Activated CD4-positive, alpha-beta T cell treated with anti-CD3 and anti-CD28 coated beads, Interleukin-2, amount 10 ng/mL, durations not matched to agents 24 days and 14 days (primary cell): ENCODE results near the gene ARHGEF28. TPM values are rescaled to one million over a fixed set of nuclear protein-coding genes. Genes with fewer than 3 reads are reported as not detected.

ENCODE experiments used
- DNase-seq: peaks from one replicate; pipeline ENCODE4 v3.0.0; 2022
- H3K27ac Mint-ChIP-seq: one replicate; pipeline ENCODE4 v1.8.0; 2022; ENCODE audit warnings: mild to moderate bottlenecking, mixed read lengths
- H3K27me3 Mint-ChIP-seq: one replicate; pipeline ENCODE4 v1.8.0; 2022; ENCODE audit warnings: mixed read lengths
- H3K36me3 Mint-ChIP-seq: one replicate; pipeline ENCODE4 v1.8.0; 2022; ENCODE audit warnings: low read depth, mild to moderate bottlenecking, mixed read lengths
- H3K4me1 Mint-ChIP-seq: one replicate; pipeline ENCODE4 v1.8.0; 2021; ENCODE audit warnings: mixed read lengths
- H3K4me3 Mint-ChIP-seq: one replicate; pipeline ENCODE4 v1.8.0; 2022; ENCODE audit warnings: mild to moderate bottlenecking, moderate library complexity, mixed read lengths
- H3K9me3 Mint-ChIP-seq: one replicate; pipeline ENCODE4 v1.8.0; 2021; ENCODE audit warnings: mixed read lengths
- intact Hi-C: fragments of 100-400 bp; cut with micrococcal nuclease; formaldehyde crosslinking; loops from one replicate; pipeline ENCODE4 v1.15.1; 2023
- total RNA-seq: library from RNA; stranded (reverse); gene quantifications from 2 replicates; pipeline ENCODE4 v1.2.3, GENCODE V29; 2022

Gene ARHGEF28
- total RNA-seq, 1 donor from 2014 or later: 0.14 TPM

DNA sequence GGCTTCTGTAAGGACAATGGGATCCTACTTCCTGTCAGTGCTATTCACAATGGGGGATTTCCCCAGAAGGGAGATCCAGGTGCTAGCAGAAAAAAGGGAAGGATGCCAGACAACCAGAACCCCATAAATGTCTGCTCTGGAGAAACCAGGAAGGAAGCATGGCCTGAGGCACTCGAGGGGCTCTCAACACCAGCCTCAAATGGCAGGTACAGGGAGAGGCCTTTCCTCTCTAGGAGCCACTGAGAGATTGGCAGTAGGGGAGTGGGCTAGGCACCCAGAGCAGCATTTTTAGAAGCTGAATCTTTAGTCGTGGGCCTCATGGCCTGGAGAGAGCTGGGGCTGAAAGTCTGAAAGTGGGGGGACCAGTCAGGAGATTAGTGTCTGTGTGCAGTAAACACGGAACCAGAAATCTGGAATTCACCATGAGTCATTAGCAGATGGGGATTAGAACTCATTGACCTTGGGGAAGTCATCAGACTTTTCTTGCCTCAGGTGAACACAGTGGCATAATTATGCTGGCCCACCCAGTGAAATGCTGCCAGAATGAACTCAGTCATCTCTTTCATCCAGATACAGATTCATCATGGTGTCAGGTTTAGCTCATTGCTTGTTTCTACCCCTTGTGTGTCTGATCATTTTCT lies 28.3 kb downstream of the ARHGEF28 start:
- Mint-ChIP-seq H3K4me3 (no peak overlapping the region), H3K27me3 (peaks cover 3% of the 10 kb centered on the region), H3K4me1 (no peaks in the 10 kb centered on the region), H3K27ac (no peak overlapping the region), H3K36me3 (no peaks in the 10 kb centered on the region), H3K9me3 (no peaks in the 10 kb centered on the region)
- intact Hi-C loops: no loop called here
- DNase-seq: no peak

DNA sequence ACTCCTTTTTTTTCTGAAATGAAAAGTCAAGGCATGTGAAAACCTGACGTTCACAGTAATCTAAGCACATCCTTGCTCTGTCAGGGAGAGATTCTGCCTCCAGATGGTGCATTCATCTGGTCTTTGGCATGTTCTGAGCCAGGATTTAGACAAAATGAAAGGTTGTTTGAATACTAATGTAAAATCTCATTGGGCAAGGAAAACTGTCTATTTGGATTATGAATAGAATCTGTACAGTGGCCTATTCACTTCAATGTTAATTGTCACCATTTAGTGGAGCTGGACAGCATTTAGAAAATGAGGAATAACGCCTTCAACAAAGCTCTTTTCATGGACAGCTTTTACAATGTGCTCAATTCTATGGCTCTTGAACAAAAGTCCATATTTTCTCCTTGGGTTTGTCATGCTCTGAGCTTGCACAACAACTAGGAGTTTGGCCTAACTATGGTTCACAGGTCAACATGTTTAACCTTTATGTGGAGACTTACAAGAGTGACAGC lies 28.9 kb downstream of the ARHGEF28 start:
- no peak for DNase-seq
- H3K4me1 Mint-ChIP-seq: no peaks in the 10 kb centered on the region
- intact Hi-C loops: no loop called here
- no peak overlapping the region for H3K27ac Mint-ChIP-seq
- peaks cover 3% of the 10 kb centered on the region for H3K27me3 Mint-ChIP-seq
- no peaks in the 10 kb centered on the region for H3K9me3 Mint-ChIP-seq
- H3K36me3 Mint-ChIP-seq: no peaks in the 10 kb centered on the region
- H3K4me3 Mint-ChIP-seq: no peak overlapping the region

DNA sequence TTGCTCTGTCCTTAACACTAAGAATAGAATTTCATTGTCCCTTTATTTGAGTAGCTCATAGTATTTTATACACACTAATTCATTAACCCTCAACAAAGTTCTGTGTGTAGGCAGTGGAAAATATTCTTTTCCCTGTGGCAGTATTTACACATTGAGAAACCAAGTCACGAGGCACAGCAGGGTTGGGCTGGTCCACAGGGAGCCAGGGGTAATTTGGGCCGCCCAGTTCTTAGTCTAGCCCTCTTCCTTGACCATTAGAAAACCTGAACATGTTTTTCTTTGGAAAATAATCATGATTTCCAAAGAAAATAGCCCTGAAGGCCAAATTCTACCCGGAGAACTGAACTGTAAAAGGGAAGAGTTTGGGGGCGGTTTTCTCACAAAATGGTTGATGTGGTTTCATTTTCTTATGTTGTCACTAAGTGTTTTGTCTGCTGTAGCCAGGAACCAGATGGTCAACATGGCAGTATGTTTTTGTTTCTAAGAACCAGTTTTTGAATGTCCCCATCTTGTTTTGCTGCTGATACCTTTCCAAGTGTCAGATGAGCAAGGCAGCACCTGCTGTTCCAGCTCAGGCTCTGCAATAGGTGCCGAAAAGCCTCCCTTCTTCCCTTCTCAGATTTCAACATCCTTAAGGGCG lies 29.6 kb downstream of the ARHGEF28 start:
- no peak overlapping the region for H3K4me3 Mint-ChIP-seq
- intact Hi-C loops: no loop called here
- H3K4me1 Mint-ChIP-seq: no peaks in the 10 kb centered on the region
- H3K36me3 Mint-ChIP-seq: no peaks in the 10 kb centered on the region
- DNase-seq: no peak
- H3K27me3 Mint-ChIP-seq: peaks cover 6% of the 10 kb centered on the region
- H3K9me3 Mint-ChIP-seq: no peaks in the 10 kb centered on the region
- no peak overlapping the region for H3K27ac Mint-ChIP-seq

DNA sequence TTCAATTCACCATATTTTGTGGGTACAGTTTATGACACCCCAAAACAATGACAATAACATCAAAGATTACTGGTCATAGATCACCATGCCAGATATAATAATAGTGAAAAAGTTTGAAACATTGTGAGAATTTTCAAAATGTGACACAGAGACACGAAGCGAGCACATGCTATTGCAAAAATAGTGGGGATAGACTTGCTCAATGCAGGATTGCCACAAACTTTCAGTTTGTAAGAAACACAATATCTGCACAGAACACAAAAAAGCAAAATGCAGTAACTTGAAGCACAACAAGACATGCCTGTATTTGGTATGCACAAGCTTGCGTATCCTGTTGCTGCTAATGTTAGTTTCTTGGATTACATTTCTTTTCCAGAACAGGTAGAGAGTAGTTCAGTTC lies 35.8 kb downstream of the ARHGEF28 start:
- Mint-ChIP-seq H3K27ac (no peak overlapping the region), H3K36me3 (no peaks in the 10 kb centered on the region), H3K27me3 (peaks cover 23% of the 10 kb centered on the region), H3K9me3 (no peaks in the 10 kb centered on the region), H3K4me1 (no peaks in the 10 kb centered on the region), H3K4me3 (no peak overlapping the region)
- no peak for DNase-seq
- intact Hi-C loops: no loop called here

DNA sequence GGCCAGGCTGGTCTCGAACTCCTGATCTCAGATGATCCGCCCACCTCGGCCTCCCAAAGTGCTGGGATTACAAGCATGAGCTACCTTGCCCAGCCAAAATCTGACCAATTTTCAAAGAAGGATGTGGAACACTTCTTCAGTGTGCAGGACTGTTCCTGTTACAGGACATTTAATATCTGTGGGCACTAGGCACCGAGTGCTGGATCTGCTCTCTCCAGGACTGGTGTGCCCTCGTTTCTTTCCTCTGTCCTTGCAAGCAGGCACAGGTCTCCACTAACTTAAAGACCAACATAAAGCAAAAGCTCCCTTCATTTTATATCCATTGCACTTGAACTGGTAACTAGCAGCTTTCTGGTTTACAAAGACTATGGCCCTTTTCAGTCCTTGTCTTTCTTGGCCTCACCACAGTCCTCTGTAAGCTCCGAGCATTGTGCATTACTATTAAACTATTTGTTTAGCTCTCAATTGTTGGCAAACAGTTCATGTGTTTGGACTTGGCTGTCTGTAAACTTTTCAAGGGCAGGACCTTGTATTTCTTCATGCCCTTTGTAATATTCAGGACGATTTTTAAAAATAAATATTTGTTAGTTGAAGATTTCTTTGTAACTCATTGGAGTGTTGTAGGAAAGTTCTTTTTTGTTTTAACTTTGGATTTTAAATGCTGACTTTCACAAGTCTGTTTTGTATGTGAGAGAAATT lies 37.3 kb downstream of the ARHGEF28 start:
- Mint-ChIP-seq H3K27me3 (peaks cover 27% of the 10 kb centered on the region), H3K4me1 (no peaks in the 10 kb centered on the region), H3K4me3 (no peak overlapping the region), H3K36me3 (no peaks in the 10 kb centered on the region), H3K27ac (no peak overlapping the region), H3K9me3 (no peaks in the 10 kb centered on the region)
- intact Hi-C loops: no loop called here
- no peak for DNase-seq

DNA sequence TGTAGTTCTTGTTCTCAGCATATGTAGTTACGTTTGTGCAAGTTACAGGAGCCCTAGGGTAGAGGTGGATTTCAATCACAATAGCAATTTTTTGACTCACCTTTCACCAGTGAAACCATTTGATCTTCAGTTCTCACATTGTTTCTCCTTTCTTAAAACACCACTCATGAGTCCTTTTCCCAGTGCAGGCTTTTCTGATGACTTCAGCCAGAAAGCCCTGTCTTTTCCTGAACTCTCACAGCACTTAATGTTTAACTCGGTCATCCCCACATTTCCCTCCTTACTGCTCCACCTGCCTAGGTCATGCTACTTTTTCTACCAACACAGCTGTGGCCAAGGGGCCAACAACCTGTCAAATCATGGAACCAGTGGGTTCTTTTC lies 37.9 kb downstream of the ARHGEF28 start:
- DNase-seq: no peak
- Mint-ChIP-seq H3K9me3 (no peaks in the 10 kb centered on the region), H3K27ac (no peak overlapping the region), H3K4me1 (no peaks in the 10 kb centered on the region), H3K4me3 (no peak overlapping the region), H3K36me3 (no peaks in the 10 kb centered on the region), H3K27me3 (peaks cover 29% of the 10 kb centered on the region)
- intact Hi-C loops: no loop called here

DNA sequence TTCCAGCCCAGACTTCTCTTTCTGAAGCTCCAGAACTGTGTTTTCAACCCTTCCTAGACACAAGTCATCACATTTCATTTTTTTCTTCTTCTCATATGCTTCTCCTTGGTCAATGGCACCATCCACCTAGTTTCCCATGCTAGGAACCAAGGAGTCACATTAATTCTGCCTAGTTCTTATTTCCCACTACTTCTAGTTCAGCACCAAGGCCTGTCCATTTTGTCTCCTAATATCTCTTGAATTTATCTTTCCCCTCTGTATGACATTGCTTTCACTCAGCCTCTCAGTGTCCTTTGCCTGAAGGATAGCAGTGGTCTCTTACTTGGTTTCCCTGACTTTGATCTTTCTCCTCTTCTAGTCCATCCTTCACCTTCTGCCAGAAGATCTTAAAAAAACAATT lies 38.8 kb downstream of the ARHGEF28 start:
- Mint-ChIP-seq H3K27me3 (peaks cover 29% of the 10 kb centered on the region), H3K36me3 (no peaks in the 10 kb centered on the region), H3K9me3 (no peaks in the 10 kb centered on the region), H3K27ac (no peak overlapping the region), H3K4me3 (no peak overlapping the region), H3K4me1 (no peaks in the 10 kb centered on the region)
- no peak for DNase-seq
- intact Hi-C loops: no loop called here

DNA sequence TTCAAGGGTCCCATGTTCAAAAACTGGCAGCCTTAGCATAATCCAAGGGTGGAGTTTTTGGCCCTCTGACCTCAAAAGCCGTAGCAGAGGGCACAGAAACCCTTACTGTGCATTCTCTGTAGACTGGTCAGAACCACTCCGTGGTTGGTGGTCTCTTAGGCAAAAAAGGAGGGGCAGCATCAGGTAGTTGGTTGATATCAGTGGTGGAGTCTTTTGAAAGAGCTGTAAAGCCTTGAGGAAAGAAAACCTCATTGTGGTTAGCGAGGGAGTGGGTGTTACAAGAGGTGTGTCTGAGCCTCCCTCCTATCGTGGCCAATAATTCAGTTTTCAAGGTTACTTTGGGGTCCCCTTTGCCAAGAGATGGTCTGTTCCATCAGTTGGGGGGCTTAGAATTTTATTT lies 40.9 kb downstream of the ARHGEF28 start:
- Mint-ChIP-seq H3K36me3 (no peaks in the 10 kb centered on the region), H3K27ac (no peak overlapping the region), H3K4me1 (no peaks in the 10 kb centered on the region), H3K27me3 (peaks cover 31% of the 10 kb centered on the region), H3K4me3 (no peak overlapping the region), H3K9me3 (no peaks in the 10 kb centered on the region)
- intact Hi-C loops: no loop called here
- DNase-seq: no peak

DNA sequence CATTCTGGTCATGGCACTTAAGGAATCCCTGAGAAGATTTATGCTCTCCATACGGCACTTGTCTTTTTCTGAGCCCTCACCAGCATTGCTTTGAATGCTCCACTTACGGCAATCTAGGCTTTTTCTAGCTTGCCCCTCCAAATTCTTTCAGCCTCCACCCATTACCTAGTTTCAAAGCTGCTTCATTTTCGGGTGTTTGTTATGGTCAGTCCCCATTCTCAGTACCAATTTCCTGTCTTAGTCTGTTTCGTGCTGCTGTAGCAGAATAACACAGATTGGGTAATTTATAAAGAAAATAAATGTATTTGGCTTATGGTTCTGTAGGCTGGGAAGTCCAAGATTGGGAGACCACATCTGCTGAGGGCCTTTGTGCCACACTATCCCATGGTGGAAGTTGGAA lies 42.0 kb downstream of the ARHGEF28 start:
- peaks cover 28% of the 10 kb centered on the region for H3K27me3 Mint-ChIP-seq
- H3K9me3 Mint-ChIP-seq: no peaks in the 10 kb centered on the region
- no peak for DNase-seq
- H3K27ac Mint-ChIP-seq: no peak overlapping the region
- H3K36me3 Mint-ChIP-seq: no peaks in the 10 kb centered on the region
- no peak overlapping the region for H3K4me3 Mint-ChIP-seq
- no peaks in the 10 kb centered on the region for H3K4me1 Mint-ChIP-seq
- intact Hi-C loops: no loop called here

DNA sequence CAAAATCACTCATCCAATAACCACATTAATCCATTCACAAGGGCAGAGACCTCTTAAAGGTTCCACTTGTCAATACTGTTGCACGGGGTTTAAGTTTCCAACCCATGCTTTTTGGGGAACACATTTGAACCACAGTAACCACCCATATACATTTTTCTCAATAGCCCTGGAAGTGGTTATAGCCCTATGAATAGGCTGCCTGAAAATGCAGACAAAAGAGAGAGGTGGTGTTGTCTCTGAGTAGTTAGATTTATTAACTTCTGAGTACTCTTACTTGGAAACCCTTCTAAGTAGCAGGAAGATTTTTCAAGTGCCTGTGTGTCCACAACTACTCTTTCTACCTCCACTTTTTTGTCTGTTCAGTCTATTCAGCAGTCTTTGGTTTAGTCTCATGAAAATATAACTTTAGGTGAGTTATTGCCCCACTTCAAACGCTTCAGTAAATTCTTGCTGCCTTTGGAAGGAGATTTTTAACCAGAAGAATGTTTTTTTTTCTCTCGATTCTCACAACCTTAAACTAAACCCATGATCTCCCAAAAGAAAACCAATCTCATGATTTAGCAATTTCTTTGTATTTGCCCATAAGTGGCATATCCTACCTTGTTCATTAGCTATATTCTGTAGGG lies 42.6 kb downstream of the ARHGEF28 start:
- Mint-ChIP-seq H3K4me1 (no peaks in the 10 kb centered on the region), H3K4me3 (no peak overlapping the region)

DNA sequence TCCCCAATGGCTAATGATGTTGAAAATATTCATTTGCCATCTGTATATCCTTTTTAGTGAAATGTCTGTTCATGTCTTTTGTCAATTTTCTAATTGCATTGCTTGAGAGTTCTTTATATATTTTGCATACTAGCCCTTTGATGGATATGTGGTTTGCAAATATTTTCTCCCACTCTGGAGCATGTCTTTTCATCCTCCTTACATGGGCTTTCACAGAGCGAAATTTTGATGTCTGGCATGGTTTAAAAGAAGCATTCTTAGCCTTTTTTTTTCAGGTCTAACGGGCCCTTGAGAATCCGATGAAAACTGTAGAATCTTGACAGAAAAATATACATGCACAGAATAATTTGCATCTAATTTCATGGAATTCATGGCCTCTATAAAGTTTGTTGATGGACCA lies 44.7 kb downstream of the ARHGEF28 start:
- Mint-ChIP-seq H3K4me1 (no peaks in the 10 kb centered on the region), H3K4me3 (no peak overlapping the region), H3K27me3 (peaks cover 17% of the 10 kb centered on the region), H3K36me3 (no peaks in the 10 kb centered on the region), H3K9me3 (no peaks in the 10 kb centered on the region), H3K27ac (no peak overlapping the region)
- DNase-seq: no peak
- intact Hi-C loops: no loop called here

More for the DNA sequence above, 42.6 kb downstream of the ARHGEF28 start:
- Mint-ChIP-seq H3K27ac (no peak overlapping the region), H3K9me3 (no peaks in the 10 kb centered on the region), H3K36me3 (no peaks in the 10 kb centered on the region), H3K27me3 (peaks cover 28% of the 10 kb centered on the region)
- intact Hi-C loops: no loop called here
- no peak for DNase-seq

DNA sequence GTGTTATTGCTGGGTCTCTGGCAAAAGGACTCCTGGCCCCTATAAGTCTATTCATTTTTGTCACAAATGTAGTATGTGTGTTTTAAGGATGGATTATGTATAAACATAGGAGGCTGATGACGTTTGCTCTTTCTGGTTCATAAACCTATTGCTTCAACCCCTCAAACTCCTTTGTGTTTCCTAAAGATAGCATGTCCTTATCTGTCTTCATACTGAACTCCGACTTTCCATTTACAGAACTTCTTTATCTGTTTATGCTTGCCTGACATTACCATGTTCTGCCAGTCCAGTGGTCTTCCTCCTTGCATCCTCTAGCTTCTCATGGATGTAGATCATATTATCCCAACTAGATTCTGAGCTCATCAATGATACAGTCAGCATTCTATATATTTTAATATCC lies 46.1 kb downstream of the ARHGEF28 start:
- Mint-ChIP-seq H3K27ac (no peak overlapping the region), H3K9me3 (no peaks in the 10 kb centered on the region), H3K36me3 (no peaks in the 10 kb centered on the region), H3K4me3 (no peak overlapping the region), H3K4me1 (no peaks in the 10 kb centered on the region), H3K27me3 (peaks cover 11% of the 10 kb centered on the region)
- intact Hi-C loops: no loop called here
- DNase-seq: no peak

DNA sequence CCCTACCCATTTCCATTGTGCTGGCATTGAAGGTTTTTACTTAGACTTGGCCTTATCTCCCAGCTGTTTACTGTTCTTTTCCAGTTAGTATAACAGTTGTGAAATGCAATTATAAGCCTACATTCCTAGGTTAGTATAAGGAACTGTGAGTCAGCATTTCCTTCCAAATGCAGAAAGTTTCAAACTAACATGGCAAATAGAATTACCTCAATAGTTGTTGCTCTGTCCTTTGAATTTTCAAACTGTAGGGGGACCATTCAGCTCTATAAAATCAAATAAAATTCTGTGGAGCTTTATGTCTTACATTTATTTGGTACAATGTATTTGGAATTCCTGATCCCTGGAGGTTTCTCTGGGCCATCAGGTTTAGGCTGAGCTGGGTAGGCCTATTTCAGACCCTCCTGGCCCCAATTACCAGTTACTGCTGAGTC lies 47.2 kb downstream of the ARHGEF28 start:
- Mint-ChIP-seq H3K27me3 (peaks cover 9% of the 10 kb centered on the region), H3K4me3 (no peak overlapping the region), H3K27ac (no peak overlapping the region), H3K36me3 (no peaks in the 10 kb centered on the region), H3K4me1 (no peaks in the 10 kb centered on the region), H3K9me3 (no peaks in the 10 kb centered on the region)
- intact Hi-C loops: no loop called here
- no peak for DNase-seq

DNA sequence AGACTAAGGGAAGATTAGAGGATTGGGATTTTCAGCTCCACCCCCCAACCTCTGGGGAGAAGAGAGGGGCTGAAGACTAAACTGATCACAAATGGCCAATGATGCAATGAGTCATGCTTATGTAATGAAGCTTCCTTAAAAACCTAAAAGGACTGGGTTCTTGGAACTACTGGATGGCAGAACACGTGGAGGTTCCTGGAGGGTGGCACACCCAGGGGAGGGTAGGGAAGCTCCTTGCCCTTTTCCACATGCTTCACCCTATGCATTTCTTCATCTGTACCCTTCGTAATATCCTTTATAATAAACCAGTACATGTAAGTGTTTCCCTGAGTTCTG lies 48.6 kb downstream of the ARHGEF28 start:
- no peak for DNase-seq
- intact Hi-C loops: no loop called here

More for the DNA sequence above, 48.6 kb downstream of the ARHGEF28 start:
- H3K9me3 Mint-ChIP-seq: no peaks in the 10 kb centered on the region
- no peak overlapping the region for H3K27ac Mint-ChIP-seq
- no peaks in the 10 kb centered on the region for H3K4me1 Mint-ChIP-seq
- no peaks in the 10 kb centered on the region for H3K36me3 Mint-ChIP-seq
- peaks cover 6% of the 10 kb centered on the region for H3K27me3 Mint-ChIP-seq
- no peak overlapping the region for H3K4me3 Mint-ChIP-seq
